ENCODE measurements around the gene RHBDD3.

DNA sequence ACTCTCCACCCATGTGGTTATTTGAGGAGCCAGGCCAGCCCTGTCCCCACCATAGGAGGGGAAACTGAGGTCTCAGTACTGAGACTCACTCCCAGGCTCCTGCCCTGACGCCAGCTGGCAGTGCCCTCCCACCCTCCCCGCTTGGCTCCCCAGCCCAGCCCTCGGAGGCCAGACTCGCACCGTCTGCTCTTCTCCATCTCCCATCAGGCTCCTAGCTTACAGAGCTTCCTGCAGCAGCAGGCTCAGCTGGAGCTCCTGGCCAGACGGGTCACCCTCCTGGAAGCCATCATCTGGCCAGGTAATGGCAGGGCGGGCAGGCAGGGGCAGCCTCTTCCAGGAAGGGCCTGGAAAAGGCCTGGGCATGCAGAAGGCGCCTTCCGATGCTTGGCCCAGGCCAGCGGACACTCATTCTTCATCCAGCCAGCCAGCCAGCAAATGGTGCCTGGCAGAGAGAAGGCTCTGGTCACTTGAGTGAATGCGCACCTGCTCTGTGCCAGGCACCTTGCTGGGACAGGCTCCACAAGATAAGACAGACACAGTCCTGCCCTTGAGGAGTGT, 12.6 kb downstream of the RHBDD3 start:
- TF ChIP-seq, protein P1, sequence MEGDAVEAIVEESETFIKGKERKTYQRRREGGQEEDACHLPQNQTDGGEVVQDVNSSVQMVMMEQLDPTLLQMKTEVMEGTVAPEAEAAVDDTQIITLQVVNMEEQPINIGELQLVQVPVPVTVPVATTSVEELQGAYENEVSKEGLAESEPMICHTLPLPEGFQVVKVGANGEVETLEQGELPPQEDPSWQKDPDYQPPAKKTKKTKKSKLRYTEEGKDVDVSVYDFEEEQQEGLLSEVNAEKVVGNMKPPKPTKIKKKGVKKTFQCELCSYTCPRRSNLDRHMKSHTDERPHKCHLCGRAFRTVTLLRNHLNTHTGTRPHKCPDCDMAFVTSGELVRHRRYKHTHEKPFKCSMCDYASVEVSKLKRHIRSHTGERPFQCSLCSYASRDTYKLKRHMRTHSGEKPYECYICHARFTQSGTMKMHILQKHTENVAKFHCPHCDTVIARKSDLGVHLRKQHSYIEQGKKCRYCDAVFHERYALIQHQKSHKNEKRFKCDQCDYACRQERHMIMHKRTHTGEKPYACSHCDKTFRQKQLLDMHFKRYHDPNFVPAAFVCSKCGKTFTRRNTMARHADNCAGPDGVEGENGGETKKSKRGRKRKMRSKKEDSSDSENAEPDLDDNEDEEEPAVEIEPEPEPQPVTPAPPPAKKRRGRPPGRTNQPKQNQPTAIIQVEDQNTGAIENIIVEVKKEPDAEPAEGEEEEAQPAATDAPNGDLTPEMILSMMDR (conservative IDR thresholded peaks at IDR 0.05; ENCODE audit: low read depth in 2 of 2), result no peak
- TF ChIP-seq EZH2 (IDR thresholded peaks at IDR 0.05; ENCODE audit: low read depth, unreplicated experiment) (no peak), ZNF114 (CRISPR knock-in tag; IDR thresholded peaks at IDR 0.05) (no peak), JUNB (IDR thresholded peaks at IDR 0.05; ENCODE audit: unreplicated experiment) (no peak), EZH2phosphoT487 (IDR thresholded peaks at IDR 0.05; ENCODE audit: unreplicated experiment) (no peak), STAT1 (IDR thresholded peaks at IDR 0.05; ENCODE audit: unreplicated experiment) (no peak)
